HepG2 (cell line): ENCODE data around the gene TCF23. TPM values are rescaled to one million over a fixed set of nuclear protein-coding genes. Genes with fewer than 3 reads are reported as not detected.
A peak's percentile ranks its signal among the peaks of the same experiment; 100 is the strongest.

Experiments
- AHDC1 ChIP-seq: sonication (generic); formaldehyde crosslinking; IDR thresholded peaks from 2 replicates; pipeline ENCODE4 v1.5.1; 2020; ENCODE audit warnings: mild to moderate bottlenecking, missing genetic modification reagents, borderline replicate concordance
- ATF2 ChIP-seq: sonication (generic); formaldehyde crosslinking; IDR thresholded peaks from 2 replicates; pipeline ENCODE4 v1.4.0; 2020; ENCODE audit warnings: missing genetic modification reagents
- CENPT ChIP-seq: sonication (generic); formaldehyde crosslinking; IDR thresholded peaks from 2 replicates; pipeline ENCODE4 v1.8.0; 2022; ENCODE audit warnings: low read depth, mild to moderate bottlenecking, moderate library complexity, missing genetic modification reagents
- HMG20A ChIP-seq: IDR thresholded peaks from 2 replicates; pipeline ENCODE4 v1.6.1; 2016; ENCODE audit warnings: borderline replicate concordance
- HMGA1 ChIP-seq: sonication (generic); formaldehyde crosslinking; conservative IDR thresholded peaks from 2 replicates; pipeline ENCODE4 v1.4.0; 2020; ENCODE audit warnings: missing genetic modification reagents
- MBD4 ChIP-seq: IDR thresholded peaks from 2 replicates; pipeline ENCODE4 v1.6.1; 2012; ENCODE audit warnings: low read length, inconsistent platforms, borderline replicate concordance
- MLLT10 ChIP-seq: sonication (generic); formaldehyde crosslinking; IDR thresholded peaks from 2 replicates; pipeline ENCODE4 v1.4.0; 2020; ENCODE audit warnings: missing genetic modification reagents
- NR2F1 ChIP-seq, 2 experiments: fragments of 450-650 bp in 1 of 2; formaldehyde crosslinking in 1 of 2; IDR thresholded peaks; 2 replicates each; pipeline versions ENCODE4 v1.5.0 to v1.6.1; 2016 to 2020; ENCODE audit warnings: mild to moderate bottlenecking in 1 of 2, missing compliant biosample characterization in 1 of 2, missing genetic modification reagents in 1 of 2, moderate library complexity in 1 of 2
- PITX1 ChIP-seq: sonication (generic); formaldehyde crosslinking; IDR thresholded peaks from 2 replicates; pipeline ENCODE4 v1.5.1; 2020; ENCODE audit warnings: mild to moderate bottlenecking, missing genetic modification reagents
- SAP130 ChIP-seq: IDR thresholded peaks from 2 replicates; pipeline ENCODE4 v1.6.1; 2016; ENCODE audit warnings: low read depth
- SIX1 ChIP-seq: sonication (generic); formaldehyde crosslinking; IDR thresholded peaks from 2 replicates; pipeline ENCODE4 v1.4.0; 2020; ENCODE audit warnings: missing genetic modification reagents, borderline replicate concordance
- STAT5B ChIP-seq: sonication (generic); formaldehyde crosslinking; IDR thresholded peaks from 2 replicates; pipeline ENCODE4 v1.4.0; 2020; ENCODE audit warnings: missing genetic modification reagents
- TARDBP ChIP-seq: sonication (generic); formaldehyde crosslinking; IDR thresholded peaks from 2 replicates; pipeline ENCODE4 v1.8.0; 2022; ENCODE audit warnings: mild to moderate bottlenecking, missing genetic modification reagents
- ZBTB1 ChIP-seq: sonication (generic); formaldehyde crosslinking; IDR thresholded peaks from 2 replicates; pipeline ENCODE4 v1.4.0; 2020; ENCODE audit warnings: missing genetic modification reagents, borderline replicate concordance
- ZKSCAN8 ChIP-seq: IDR thresholded peaks from 2 replicates; pipeline ENCODE4 v1.6.1; 2016; ENCODE audit warnings: borderline replicate concordance, missing genetic modification reagents, missing compliant biosample characterization
- ZNF510 ChIP-seq: sonication (generic); formaldehyde crosslinking; IDR thresholded peaks from 2 replicates; pipeline ENCODE4 v1.4.0; 2020; ENCODE audit warnings: low read depth, mild to moderate bottlenecking, missing genetic modification reagents
- ZNF704 ChIP-seq: sonication (generic); formaldehyde crosslinking; IDR thresholded peaks from 2 replicates; pipeline ENCODE4 v1.8.1; 2023; ENCODE audit warnings: mild to moderate bottlenecking, inconsistent platforms, moderate library complexity, missing genetic modification reagents, borderline replicate concordance
- polyA plus RNA-seq, 8 experiments: library from polyadenylated mRNA; depleted of rRNA in 3 of 8; stranded (reverse) in 7 of 8; unstranded in 1 of 8; fragments of >200 nt; fragmentation: Illumina TruSeq in 4 of 8; extraction: Trizol in 4 of 8; gene quantifications; 2 replicates each; pipeline versions ENCODE4 v1.2.1 to v1.2.3, GENCODE V29; 2011 to 2016; ENCODE audit warnings: low read depth in 4 of 8, missing spikeins in 1 of 8, mixed read lengths in 1 of 8; ENCODE audit not compliant: insufficient read depth in 1 of 8
- total RNA-seq, 5 experiments: library from RNA; depleted of rRNA; stranded (reverse); fragments of >200 nt; fragmentation: Illumina TruSeq; extraction: Trizol; gene quantifications; 2 replicates each; pipeline ENCODE4 v1.2.3, GENCODE V29; 2016; ENCODE audit warnings: low read depth in 1 of 5
- TF ChIP-seq, protein P1 (sequence below): sonication (generic); formaldehyde crosslinking; IDR thresholded peaks from 2 replicates; pipeline ENCODE4 v1.8.0; 2022; ENCODE audit warnings: missing genetic modification reagents, mild to moderate bottlenecking, moderate library complexity, borderline replicate concordance
- TF ChIP-seq, protein P2 (sequence below): IDR thresholded peaks from 2 replicates; pipeline ENCODE4 v1.6.1; 2016; ENCODE audit warnings: mild to moderate bottlenecking, missing biosample characterization, missing genetic modification reagents

TCF23 gene
- total and polyA plus RNA-seq, 2 of the 13 experiments (the other 11 are each of a cell fraction or from before 2014, with no cell fraction given): 0.02 to 1.4 TPM

GRCh38 chr2:27171351-27171848, 22.6 kb downstream of the TCF23 start (continued):
- TF ChIP-seq HMGA1 (CRISPR knock-in tag) (no peak), TARDBP (CRISPR knock-in tag) (peak; percentile 94; the same call in 1 of the 2 replicates), ZKSCAN8 (CRISPR knock-in tag) (peak; percentile 98), STAT5B (CRISPR knock-in tag) (no peak), ZNF510 (CRISPR knock-in tag) (no peak), ZNF704 (CRISPR knock-in tag) (no peak), SAP130 (CRISPR knock-in tag) (peak; percentile 94), MBD4 (no peak; the same call in 1 of the 2 replicates), CENPT (CRISPR knock-in tag) (no peak), AHDC1 (CRISPR knock-in tag) (peak; percentile 93), NR2F1 (CRISPR knock-in tag; IDR thresholded peaks at IDR 0.05) (peak; percentile 79 to 85), ATF2 (CRISPR knock-in tag) (peak; percentile 99), HMG20A (CRISPR knock-in tag) (peak; percentile 97), ZBTB1 (CRISPR knock-in tag) (peak; percentile 97), PITX1 (CRISPR knock-in tag) (peak; percentile 79; the same call in 1 of the 2 replicates), MLLT10 (CRISPR knock-in tag) (no peak), SIX1 (CRISPR knock-in tag) (peak; percentile 32; the same call in 1 of the 2 replicates)
- TF ChIP-seq, protein P1, sequence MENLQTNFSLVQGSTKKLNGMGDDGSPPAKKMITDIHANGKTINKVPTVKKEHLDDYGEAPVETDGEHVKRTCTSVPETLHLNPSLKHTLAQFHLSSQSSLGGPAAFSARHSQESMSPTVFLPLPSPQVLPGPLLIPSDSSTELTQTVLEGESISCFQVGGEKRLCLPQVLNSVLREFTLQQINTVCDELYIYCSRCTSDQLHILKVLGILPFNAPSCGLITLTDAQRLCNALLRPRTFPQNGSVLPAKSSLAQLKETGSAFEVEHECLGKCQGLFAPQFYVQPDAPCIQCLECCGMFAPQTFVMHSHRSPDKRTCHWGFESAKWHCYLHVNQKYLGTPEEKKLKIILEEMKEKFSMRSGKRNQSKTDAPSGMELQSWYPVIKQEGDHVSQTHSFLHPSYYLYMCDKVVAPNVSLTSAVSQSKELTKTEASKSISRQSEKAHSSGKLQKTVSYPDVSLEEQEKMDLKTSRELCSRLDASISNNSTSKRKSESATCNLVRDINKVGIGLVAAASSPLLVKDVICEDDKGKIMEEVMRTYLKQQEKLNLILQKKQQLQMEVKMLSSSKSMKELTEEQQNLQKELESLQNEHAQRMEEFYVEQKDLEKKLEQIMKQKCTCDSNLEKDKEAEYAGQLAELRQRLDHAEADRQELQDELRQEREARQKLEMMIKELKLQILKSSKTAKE: peak; percentile 84
- TF ChIP-seq, protein P2, sequence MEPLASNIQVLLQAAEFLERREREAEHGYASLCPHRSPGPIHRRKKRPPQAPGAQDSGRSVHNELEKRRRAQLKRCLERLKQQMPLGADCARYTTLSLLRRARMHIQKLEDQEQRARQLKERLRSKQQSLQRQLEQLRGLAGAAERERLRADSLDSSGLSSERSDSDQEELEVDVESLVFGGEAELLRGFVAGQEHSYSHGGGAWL (CRISPR knock-in tag): no peak
